HG02870 (cell line): ENCODE measurements around the gene SKAP2.

Experiments
- ATAC-seq: cut with Tn5 transposase; IDR thresholded peaks from one replicate; pipeline ENCODE4 v1.9.1; 2021; ENCODE audit warnings: mild to moderate bottlenecking, moderate library complexity; ENCODE audit not compliant: unreplicated experiment

Gene SKAP2

GRCh38 chr7:26779978-26780595 lies 84.3 kb downstream of the SKAP2 start:
- ATAC-seq: no peak

GRCh38 chr7:26777385-26777784 lies 87.0 kb downstream of the SKAP2 start:
- no peak for ATAC-seq

- ATAC-seq: no peak
Observed at GRCh38 chr7:26760501-26760900, 103.9 kb downstream of the SKAP2 start.

- no peak for ATAC-seq
Observed at GRCh38 chr7:26759108-26759507, 105.3 kb downstream of the SKAP2 start.

GRCh38 chr7:26743205-26743604 lies 121.2 kb downstream of the SKAP2 start:
- no peak for ATAC-seq

GRCh38 chr7:26735976-26736600 lies 128.3 kb downstream of the SKAP2 start:
- ATAC-seq: no peak

- no peak for ATAC-seq
Observed at GRCh38 chr7:26729150-26729775, 135.1 kb downstream of the SKAP2 start.

- no peak for ATAC-seq
Observed at GRCh38 chr7:26726051-26726450, 138.3 kb downstream of the SKAP2 start.

- no peak for ATAC-seq
Observed at GRCh38 chr7:26724795-26725194, 139.6 kb downstream of the SKAP2 start.

GRCh38 chr7:26723129-26723528 lies 141.3 kb downstream of the SKAP2 start:
- no peak for ATAC-seq

- no peak for ATAC-seq
Observed at GRCh38 chr7:26721450-26721849, 142.9 kb downstream of the SKAP2 start.

- ATAC-seq: no peak
Observed at GRCh38 chr7:26718063-26718462, 146.3 kb downstream of the SKAP2 start.

- ATAC-seq: no peak
Observed at GRCh38 chr7:26714438-26714837, 150.0 kb downstream of the SKAP2 start.

GRCh38 chr7:26714006-26714405 lies 150.4 kb downstream of the SKAP2 start:
- no peak for ATAC-seq

GRCh38 chr7:26709210-26709990 lies 155.0 kb downstream of the SKAP2 start:
- no peak for ATAC-seq

GRCh38 chr7:26705567-26705966 lies 158.8 kb downstream of the SKAP2 start:
- no peak for ATAC-seq

GRCh38 chr7:26704786-26705185 lies 159.6 kb downstream of the SKAP2 start:
- no peak for ATAC-seq

GRCh38 chr7:26704036-26704435 lies 160.4 kb downstream of the SKAP2 start:
- ATAC-seq: no peak

- ATAC-seq: no peak
Observed at GRCh38 chr7:26700893-26701292, 163.5 kb downstream of the SKAP2 start.

- ATAC-seq: no peak
Observed at GRCh38 chr7:26700386-26700785, 164.0 kb downstream of the SKAP2 start.

GRCh38 chr7:26699766-26700165 lies 164.6 kb downstream of the SKAP2 start:
- no peak for ATAC-seq

GRCh38 chr7:26698806-26699205 lies 165.6 kb downstream of the SKAP2 start:
- no peak for ATAC-seq
